ENCODE results near the gene SH2D2A.

The SH2D2A gene

DNA sequence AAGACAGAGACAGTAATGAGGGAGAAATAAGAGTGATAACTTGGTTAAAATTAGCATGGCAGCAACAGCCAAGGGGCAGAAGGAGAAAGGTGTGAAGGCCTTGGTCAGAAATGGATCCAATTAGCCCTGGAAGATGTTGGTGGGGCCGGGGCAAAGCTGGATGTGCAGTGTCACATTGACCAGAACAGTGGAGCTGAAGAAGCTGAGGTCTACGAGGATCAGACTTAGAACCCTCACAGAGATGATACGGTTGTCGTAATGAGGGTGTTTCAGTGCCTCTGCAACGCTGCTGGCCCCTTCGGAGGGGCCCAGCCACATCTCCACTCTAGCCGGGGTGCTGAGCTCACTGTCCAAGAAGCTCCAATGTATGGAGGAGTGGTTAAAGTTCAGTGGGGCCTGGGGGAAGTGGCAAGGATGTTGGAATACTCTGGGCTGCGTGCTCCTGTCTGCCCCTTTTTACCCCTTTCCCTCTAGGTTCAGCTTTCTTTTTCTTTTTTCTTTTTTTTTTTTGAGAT, 14.2 kb downstream of the SH2D2A start:
- no peak for DNase-seq

GRCh38 chr1:156801409-156802121, 15.1 kb downstream of the SH2D2A start:
- DNase-seq, result no peak

DNA sequence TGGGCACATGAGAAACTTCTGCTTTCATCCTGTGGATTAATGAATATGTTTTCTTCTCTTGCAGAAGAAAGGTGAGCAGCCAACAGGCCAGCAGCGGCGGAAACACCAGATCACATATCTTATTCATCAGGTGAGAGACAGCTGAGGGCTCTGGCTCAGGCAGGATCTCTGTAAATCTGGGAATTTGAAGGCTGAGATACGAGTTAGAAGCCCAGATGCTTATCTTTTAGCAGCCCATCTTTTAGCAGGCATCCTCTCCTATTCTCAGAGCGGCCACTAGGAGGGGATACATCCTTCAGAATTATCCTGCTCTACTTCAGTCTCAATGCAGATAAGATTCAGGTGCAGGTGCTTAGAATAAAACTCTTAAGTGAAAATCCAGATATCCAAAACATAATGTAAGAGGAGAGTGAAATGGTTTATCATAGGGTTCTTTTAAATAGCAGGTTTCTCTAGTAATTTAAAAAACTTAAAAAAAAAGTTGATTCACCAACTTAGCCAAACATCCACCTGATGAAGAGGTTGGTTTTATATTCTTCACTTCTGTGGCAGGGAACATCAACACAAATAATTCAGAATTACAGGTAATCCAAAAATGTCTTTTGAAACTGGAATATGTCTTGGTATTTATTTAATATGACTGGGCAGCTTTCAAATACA, 19.3 kb downstream of the SH2D2A start:
- peak; percentile 30 for DNase-seq

- no peak for DNase-seq
These were observed 20.1 kb downstream of the SH2D2A start for GRCh38 chr1:156796340-156797097.

DNA sequence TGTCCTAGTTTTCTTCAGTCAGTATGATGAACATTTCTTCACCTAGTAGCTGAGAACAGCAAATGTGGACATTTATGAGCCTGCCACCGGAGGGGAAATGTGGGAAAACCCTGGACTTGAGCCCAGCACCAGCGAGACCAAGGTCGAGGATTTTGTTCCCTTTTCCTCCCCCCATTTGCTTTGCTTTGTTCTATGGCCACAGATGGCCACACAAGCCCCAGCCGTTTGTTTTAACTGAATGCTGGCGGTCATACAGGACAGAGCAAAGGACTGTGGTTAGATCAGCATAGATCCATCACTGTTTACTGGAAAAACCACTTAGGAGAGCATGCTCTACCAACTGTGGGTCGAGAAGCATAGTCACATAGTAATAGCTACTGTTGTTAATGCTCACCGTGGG, 20.9 kb downstream of the SH2D2A start:
- no peak for DNase-seq

DNA sequence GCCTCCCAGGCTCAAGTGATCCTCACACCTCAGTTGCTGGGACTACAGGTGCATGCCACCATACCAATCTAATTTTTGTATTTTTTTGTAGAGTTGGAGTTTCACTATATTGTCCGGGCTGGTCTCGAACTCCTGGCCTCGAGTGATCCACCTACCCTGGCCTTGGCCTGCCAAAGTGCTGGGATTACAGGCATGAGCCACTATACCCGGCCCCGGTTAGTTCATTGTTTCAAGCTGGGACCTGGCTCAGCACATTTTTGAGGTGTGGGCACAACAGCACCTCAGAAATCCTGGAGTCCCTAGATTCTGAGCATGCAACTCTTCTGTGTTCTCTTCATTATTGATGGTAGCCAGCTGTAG, 21.3 kb downstream of the SH2D2A start:
- DNase-seq, result no peak

GRCh38 chr1:156794506-156795373, 21.9 kb downstream of the SH2D2A start:
- no peak for DNase-seq

- DNase-seq, result no peak
These were observed 26.9 kb downstream of the SH2D2A start for GRCh38 chr1:156789621-156790318.

DNA sequence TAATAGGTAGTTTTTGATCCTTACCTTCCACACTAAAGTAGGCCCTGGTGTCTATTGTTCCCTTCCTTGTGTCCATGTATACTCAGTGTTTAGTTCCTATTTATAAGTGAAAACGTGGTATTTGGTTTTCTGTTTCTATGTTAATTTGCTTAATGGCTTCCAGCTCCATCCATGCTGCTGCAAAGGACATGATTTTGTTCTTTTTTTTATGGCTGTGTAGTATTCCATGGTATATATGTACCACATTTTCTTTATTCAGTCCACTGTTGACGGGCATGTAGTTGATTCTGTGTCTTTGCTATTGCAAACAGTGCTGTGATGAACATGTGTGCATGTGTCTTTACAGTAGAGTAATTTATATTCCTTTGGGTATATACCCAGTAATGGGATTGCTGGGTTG, 28.5 kb downstream of the SH2D2A start:
- DNase-seq, result no peak

GRCh38 chr1:156786640-156787039, 30.0 kb downstream of the SH2D2A start:
- no peak for DNase-seq

- DNase-seq, result no peak
These were observed 31.2 kb downstream of the SH2D2A start for GRCh38 chr1:156785458-156785857.

- DNase-seq, result no peak
These were observed 35.0 kb downstream of the SH2D2A start for GRCh38 chr1:156781585-156782186.

DNA sequence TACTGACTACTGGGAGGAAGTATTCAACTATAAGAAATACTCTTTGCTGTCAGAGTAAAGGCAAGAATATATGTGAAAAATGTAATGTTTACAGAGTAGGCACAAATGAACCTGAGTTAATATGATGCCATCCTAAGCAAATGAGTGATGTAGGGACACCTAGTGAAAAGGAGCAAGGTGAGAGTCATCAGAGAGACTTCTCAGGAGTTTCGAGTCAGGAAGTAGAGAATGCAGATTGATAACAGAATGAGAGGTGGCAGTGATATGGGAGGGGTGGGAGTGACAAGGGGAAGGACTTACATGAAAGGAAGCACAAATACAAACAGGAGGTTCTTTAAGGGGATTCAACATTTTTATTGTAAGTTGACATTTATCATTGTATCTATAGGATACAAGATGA, 39.1 kb downstream of the SH2D2A start:
- no peak for DNase-seq

GRCh38 chr1:156776942-156777341, 39.7 kb downstream of the SH2D2A start:
- DNase-seq, result no peak

DNA sequence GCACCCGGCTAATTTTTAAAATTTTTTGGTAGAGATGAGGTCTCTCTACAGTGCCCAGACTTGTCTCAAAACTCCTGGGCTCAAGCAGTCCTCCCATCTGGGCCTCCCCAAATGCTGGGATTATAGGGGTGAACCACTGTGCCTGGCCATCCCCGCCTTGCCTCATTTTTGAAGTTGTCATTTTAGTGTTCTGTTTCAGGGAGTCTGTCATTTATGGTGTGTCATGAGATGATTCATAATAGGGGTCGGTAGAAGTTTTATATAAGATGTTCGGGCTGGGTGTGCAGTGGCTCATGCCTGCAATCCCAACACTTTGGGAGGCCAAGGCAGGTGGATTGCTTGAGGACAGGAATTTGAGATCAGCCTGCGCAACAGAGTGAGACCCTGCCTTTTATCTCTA, 40.8 kb downstream of the SH2D2A start:
- no peak for DNase-seq

- DNase-seq, result no peak
These were observed 43.0 kb downstream of the SH2D2A start for GRCh38 chr1:156773607-156774006.

DNA sequence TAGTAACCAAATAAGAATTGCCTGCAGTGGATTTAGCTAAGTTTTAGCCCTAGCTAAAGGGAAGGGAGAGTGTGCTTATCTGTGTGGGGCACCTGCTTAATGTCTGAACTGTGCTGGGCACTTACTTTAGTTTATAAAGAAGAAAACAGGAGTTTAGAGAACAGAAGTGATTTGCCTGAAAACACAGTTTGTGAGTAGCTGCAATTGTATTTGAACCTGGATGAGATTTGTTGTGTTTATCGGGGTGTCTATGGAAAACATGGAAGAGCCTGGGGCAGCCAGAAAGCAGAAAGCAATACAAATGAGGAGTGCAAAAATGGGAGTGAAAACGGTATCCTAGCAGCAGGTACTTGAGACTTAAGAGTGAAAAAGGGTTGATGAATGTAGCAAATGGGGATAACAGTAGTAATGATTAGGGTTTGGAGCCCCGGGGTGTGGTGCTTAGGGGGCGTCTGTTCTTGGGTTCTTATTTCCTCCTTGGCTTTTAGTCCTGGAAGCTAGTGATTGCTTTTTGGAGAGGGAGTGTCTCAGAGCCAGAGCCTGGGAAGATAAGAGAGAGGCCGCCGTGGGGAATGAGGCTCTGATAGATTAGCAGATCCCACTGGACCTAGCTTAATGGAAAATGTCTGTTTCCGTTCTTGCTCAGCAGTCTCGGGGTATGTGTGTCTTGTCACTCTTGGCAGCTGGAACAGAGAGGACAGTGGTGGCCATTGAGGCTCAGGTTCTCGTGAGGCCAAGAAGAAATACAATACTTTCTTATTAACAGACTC, 43.7 kb downstream of the SH2D2A start:
- no peak for DNase-seq

- no peak for DNase-seq
These were observed 44.4 kb downstream of the SH2D2A start for GRCh38 chr1:156772222-156772621.

DNA sequence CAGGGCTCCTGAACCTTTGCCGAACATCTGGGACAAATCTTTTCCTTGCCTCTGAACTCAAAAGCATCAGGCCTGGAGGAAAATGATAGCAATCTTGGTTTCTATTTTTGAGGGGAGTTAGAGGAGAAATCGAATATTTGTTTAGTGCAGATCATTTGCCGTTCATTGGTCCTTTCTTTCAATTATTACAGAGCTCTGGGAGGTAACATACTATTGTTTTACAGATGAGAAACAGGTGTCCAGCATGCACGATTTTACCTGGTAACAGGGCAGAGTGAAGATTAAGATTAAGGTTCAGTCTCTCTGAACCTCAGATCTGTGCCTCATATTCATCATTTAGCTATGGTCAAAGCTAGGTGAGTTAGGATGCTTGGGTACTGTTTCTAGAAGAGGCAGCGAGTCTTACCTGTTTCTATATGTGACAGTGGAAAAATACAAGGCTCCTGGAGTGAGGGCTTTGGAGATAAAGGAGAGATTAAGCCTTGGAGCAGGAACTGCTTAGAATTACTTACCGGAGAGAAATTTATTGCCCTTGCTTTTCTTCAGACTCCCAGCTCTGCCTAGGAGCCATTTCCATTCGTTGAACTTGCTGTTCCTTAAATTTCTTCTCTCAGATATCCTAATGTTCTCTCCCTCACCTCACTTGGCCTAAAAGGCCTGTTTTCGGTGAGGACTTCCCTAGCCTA, 47.9 kb downstream of the SH2D2A start:
- DNase-seq, result no peak

Measured in effector CD8-positive, alpha-beta T cell (primary cell).